ENCODE measurements around the gene EI24. TPM values are rescaled to one million over a fixed set of nuclear protein-coding genes. Genes with fewer than 3 reads are reported as not detected.
A peak's percentile ranks its signal among the peaks of the same experiment; 100 is the strongest.

EI24 gene
- total and polyA plus RNA-seq, 9 of the 15 experiments (the other 6 are each of a cell fraction or from before 2014, with no cell fraction given), result 50.4 to 260 (median 168) TPM

- no peak for TF ChIP-seq ID3 (CRISPR knock-in tag; IDR thresholded peaks at IDR 0.05)
- peak; percentile 60; the same call in 1 of the 2 replicates for TF ChIP-seq ID3 (tag; IDR thresholded peaks at IDR 0.05)
- no peak for TF ChIP-seq HMGXB4 (CRISPR knock-in tag; IDR thresholded peaks at IDR 0.05)
- no peak for TF ChIP-seq ZBED1 (IDR thresholded peaks at IDR 0.05)
- TF ChIP-seq USF1 (CRISPR knock-in tag; IDR thresholded peaks at IDR 0.05), result no peak
- no peak for TF ChIP-seq KAT2B (IDR thresholded peaks at IDR 0.05; ENCODE audit: low read depth, low read length)
- no peak for TF ChIP-seq PTRF (tag; IDR thresholded peaks at IDR 0.05)
- no peak for TF ChIP-seq ZNF12 (CRISPR knock-in tag; IDR thresholded peaks at IDR 0.05)
- TF ChIP-seq PHTF2 (CRISPR knock-in tag; IDR thresholded peaks at IDR 0.05), result no peak; the same call in 1 of the 2 replicates
- no peak for TF ChIP-seq SRSF7 (optimal IDR thresholded peaks at IDR 0.05; ENCODE audit: low read depth, low read length)
- no peak for TF ChIP-seq ZBTB34 (CRISPR knock-in tag; IDR thresholded peaks at IDR 0.05)
- no peak for TF ChIP-seq SMARCA5 (IDR thresholded peaks at IDR 0.05)
- TF ChIP-seq KDM4B (IDR thresholded peaks at IDR 0.05; ENCODE audit: borderline replicate concordance in 2 of 2, low read depth in 1 of 2), result no peak
- TF ChIP-seq FOXM1 (IDR thresholded peaks at IDR 0.05; ENCODE audit: low read depth), result no peak
- no peak for TF ChIP-seq FOXM1 (CRISPR knock-in tag; IDR thresholded peaks at IDR 0.05; ENCODE audit: low read depth)
- no peak for TF ChIP-seq PATZ1 (CRISPR knock-in tag; IDR thresholded peaks at IDR 0.05; ENCODE audit: borderline replicate concordance)
- no peak for TF ChIP-seq HEY1 (CRISPR knock-in tag; IDR thresholded peaks at IDR 0.05; ENCODE audit: borderline replicate concordance)
- TF ChIP-seq PCBP1 (IDR thresholded peaks at IDR 0.05; ENCODE audit: low read depth, low read length, poor library complexity, severe bottlenecking), result no peak
- TF ChIP-seq ZNF518B (CRISPR knock-in tag; IDR thresholded peaks at IDR 0.05), result no peak
Measured at GRCh38 chr11:125554038-125554437, 15.2 kb upstream of the EI24 start (continued).
